K562 (cell line): ENCODE measurements around the gene VWA7. TPM values are rescaled to one million over a fixed set of nuclear protein-coding genes. Genes with fewer than 3 reads are reported as not detected.

Experiments
- ATAC-seq: fragments of 200-7000 bp; cut with Tn5 transposase; 3 replicates; pipeline ENCODE4 v1.9.1; 2020; ENCODE audit warnings: moderate library complexity
- BruUV-seq: library from RNA; stranded (reverse); fragments of 400-500 nt; replicated peaks from 2 replicates; lab custom pipeline; 2021; lab: Mats Ljungman, UMichigan
- CTCF ChIA-PET: fragments of 300-600 bp; formaldehyde crosslinking; extraction: SDS; loops from one replicate; lab custom pipeline; 2021; ENCODE audit warnings: low intra/inter-chr PET ratio; lab: Yijun Ruan, JAX
- POLR2A ChIA-PET: fragments of 300-600, 350-650 bp; sonication (Branson Sonifier 250); formaldehyde crosslinking; extraction: SDS; loops from one replicate; lab custom pipeline; 2021; ENCODE audit warnings: antibody characterized with exemption, inconsistent platforms; lab: Yijun Ruan, JAX
- DNase-seq, 4 experiments: peaks; one replicate each; pipeline versions ENCODE4 v3.0.0 to v3.0.0-alpha.2; 2011 to 2018; ENCODE audit warnings: low spot score in 3 of 4, mixed read lengths in 3 of 4; ENCODE audit errors: extremely low read depth in 1 of 4
- FAIRE-seq: peaks from 2 replicates; lab custom pipeline; 2011; peaks lifted over from hg19 to GRCh38; lab: Jason Lieb, UNC
- H2AFZ ChIP-seq: 2 replicates; pipeline ENCODE4 v1.6.0; 2011; ENCODE audit warnings: low read depth, low read length, control low read depth, inconsistent platforms
- H3K27ac ChIP-seq: fragments of 200-600 bp; 3 replicates; pipeline ENCODE4 v1.8.0; 2011; ENCODE audit warnings: low read depth, mild to moderate bottlenecking, control low read depth, inconsistent platforms, low read length, moderate library complexity, mixed read lengths; ENCODE audit errors: extremely low read depth
- H3K27me3 ChIP-seq, 2 experiments: fragments of 300-600 bp in 1 of 2; 2 replicates in 1 of 2; 3 replicates in 1 of 2; pipeline versions ENCODE4 v1.6.0 to v1.8.0; 2011; ENCODE audit warnings: inconsistent platforms in 2 of 2, low read length in 2 of 2, mild to moderate bottlenecking in 1 of 2, mixed read lengths in 1 of 2, moderate library complexity in 1 of 2; ENCODE audit not compliant: control insufficient read depth in 2 of 2, insufficient read depth in 2 of 2
- H3K36me3 ChIP-seq: fragments of 300-600 bp; 3 replicates; pipeline ENCODE4 v1.8.0; 2011; ENCODE audit warnings: mild to moderate bottlenecking, low read length, inconsistent platforms; ENCODE audit not compliant: control insufficient read depth, insufficient read depth
- H3K4me1 ChIP-seq, 2 experiments: fragments of 200-600 bp in 1 of 2; replicated peaks in 1 of 2; 2 replicates in 1 of 2; 3 replicates in 1 of 2; pipeline versions ENCODE4 v1.5.1 to v1.8.0; 2011; ENCODE audit warnings: inconsistent platforms in 2 of 2, low read length in 2 of 2, mild to moderate bottlenecking in 1 of 2, mixed read lengths in 1 of 2, moderate library complexity in 1 of 2; ENCODE audit not compliant: control insufficient read depth in 2 of 2, insufficient read depth in 2 of 2
- H3K4me2 ChIP-seq: 2 replicates; pipeline ENCODE4 v1.6.1; 2011; ENCODE audit warnings: low read length, control low read depth, inconsistent platforms, mixed read lengths; ENCODE audit not compliant: insufficient read depth
- H3K4me3 ChIP-seq: fragments of 200-600 bp; sonication (generic), shearing (Covaris generic); 2 replicates; pipeline ENCODE4 v1.5.1; 2016; ENCODE audit warnings: control low read depth, inconsistent platforms
- H3K79me2 ChIP-seq: fragments of 200-600 bp; 3 replicates; pipeline ENCODE4 v1.8.0; 2011; ENCODE audit warnings: low read length, inconsistent platforms; ENCODE audit not compliant: control insufficient read depth, insufficient read depth
- H3K9ac ChIP-seq, 2 experiments: 2 replicates each; pipeline versions ENCODE4 v1.6.0 to v1.6.1; 2011; ENCODE audit warnings: low read depth in 2 of 2, low read length in 2 of 2, control low read depth in 1 of 2, inconsistent platforms in 1 of 2, mild to moderate bottlenecking in 1 of 2, mixed read lengths in 1 of 2; ENCODE audit not compliant: insufficient read depth in 1 of 2
- H3K9me1 ChIP-seq: one replicate; pipeline ENCODE4 v1.6.0; 2011; ENCODE audit warnings: inconsistent platforms, mild to moderate bottlenecking, low read length, moderate library complexity; ENCODE audit not compliant: control insufficient read depth, insufficient read depth
- H3K9me3 ChIP-seq: replicated peaks from 2 replicates; pipeline ENCODE4 v1.5.1; 2011; ENCODE audit warnings: low read depth, low read length, inconsistent platforms; ENCODE audit not compliant: control insufficient read depth, insufficient read depth
- H4K20me1 ChIP-seq: replicated peaks from 2 replicates; pipeline ENCODE4 v1.6.1; 2011; ENCODE audit warnings: low read length, inconsistent platforms, mixed read lengths; ENCODE audit not compliant: control insufficient read depth, insufficient read depth
- ARID1B ChIP-seq: fragments of 450-650 bp; IDR thresholded peaks from 2 replicates; pipeline ENCODE4 v1.6.1; 2016; ENCODE audit warnings: antibody characterized with exemption, mild to moderate bottlenecking, inconsistent platforms
- CC2D1A ChIP-seq: fragments of 450-650 bp; IDR thresholded peaks from 2 replicates; pipeline ENCODE4 v1.6.1; 2017; ENCODE audit warnings: mild to moderate bottlenecking
- ESRRB ChIP-seq: fragments of 250-450 bp; sonication (Bioruptor Pico); IDR thresholded peaks from 2 replicates; pipeline ENCODE4 v1.5.0; 2020; ENCODE audit warnings: mild to moderate bottlenecking, moderate library complexity, borderline replicate concordance
- FOXA3 ChIP-seq, 2 experiments: fragments of 450-650 bp in 1 of 2; sonication (generic) in 1 of 2; formaldehyde crosslinking; IDR thresholded peaks in 1 of 2; conservative IDR thresholded peaks in 1 of 2; 2 replicates each; pipeline versions ENCODE4 v1.4.0 to v1.8.0; 2020 to 2022; ENCODE audit warnings: mild to moderate bottlenecking in 2 of 2, missing genetic modification reagents in 1 of 2
- FOXP1 ChIP-seq: sonication (generic); formaldehyde crosslinking; IDR thresholded peaks from 2 replicates; pipeline ENCODE4 v1.8.0; 2022; ENCODE audit warnings: mild to moderate bottlenecking, missing genetic modification reagents
- JUN ChIP-seq, 2 experiments: sonication (generic) in 1 of 2; formaldehyde crosslinking in 1 of 2; IDR thresholded peaks; 2 replicates each; pipeline versions ENCODE4 v1.6.1 to v1.8.0; 2012 to 2022; ENCODE audit warnings: borderline replicate concordance in 2 of 2, mild to moderate bottlenecking in 2 of 2, improper control_type of control experiment in 1 of 2, low read depth in 1 of 2, low read length in 1 of 2, missing genetic modification reagents in 1 of 2
- POLR2A ChIP-seq: fragments of 450-650 bp; conservative IDR thresholded peaks from 2 replicates; pipeline ENCODE4 v1.6.1; 2016
- POLR2B ChIP-seq: fragments of 450-650 bp; IDR thresholded peaks from 2 replicates; pipeline ENCODE4 v1.6.1; 2018; ENCODE audit warnings: low read depth; ENCODE audit not compliant: partially characterized antibody
- POLR2G ChIP-seq: fragments of 200-400 bp; formaldehyde crosslinking; IDR thresholded peaks from 2 replicates; pipeline ENCODE4 v1.6.1; 2017; ENCODE audit warnings: low read depth, mild to moderate bottlenecking, antibody characterized with exemption, low read length, moderate library complexity
- PYGO2 ChIP-seq: fragments of 450-650 bp; IDR thresholded peaks from 2 replicates; pipeline ENCODE4 v1.6.1; 2016; ENCODE audit warnings: mild to moderate bottlenecking, missing genetic modification characterization, moderate library complexity, missing compliant biosample characterization
- SP2 ChIP-seq: IDR thresholded peaks from 2 replicates; pipeline ENCODE4 v1.6.1; 2011; ENCODE audit warnings: mild to moderate bottlenecking, low read depth, low read length, moderate library complexity; ENCODE audit not compliant: poor library complexity, severe bottlenecking; ENCODE audit errors: extremely low read depth
- SUPT5H ChIP-seq: fragments of 450-650 bp; IDR thresholded peaks from 2 replicates; pipeline ENCODE4 v1.6.1; 2016
- TEAD4 ChIP-seq, 2 experiments: sonication (generic) in 1 of 2; formaldehyde crosslinking in 1 of 2; IDR thresholded peaks; 2 replicates each; pipeline versions ENCODE4 v1.6.1 to v1.8.0; 2012 to 2022; ENCODE audit warnings: borderline replicate concordance in 1 of 2, inconsistent platforms in 1 of 2, low read length in 1 of 2, mild to moderate bottlenecking in 1 of 2, missing genetic modification reagents in 1 of 2
- ZNF143 ChIP-seq: sonication (generic); formaldehyde crosslinking; IDR thresholded peaks from 2 replicates; pipeline ENCODE4 v1.9.0; 2022; ENCODE audit warnings: mild to moderate bottlenecking, missing genetic modification reagents
- ZNF609 ChIP-seq: sonication (generic); formaldehyde crosslinking; IDR thresholded peaks from 2 replicates; pipeline ENCODE4 v1.8.1; 2023; ENCODE audit warnings: missing genetic modification reagents, mild to moderate bottlenecking, borderline replicate concordance
- WGBS: fragments of 100-300 bp; shearing (Covaris generic); methylation state at CpG from one replicate; pipeline ENCODE4 v1.1.6; 2016; ENCODE audit warnings: low coverage, mixed read lengths; ENCODE audit not compliant: insufficient coverage; ENCODE audit errors: missing lambda C conversion rate; 5-methylcytosine and 5-hydroxymethylcytosine counted together
- in situ Hi-C: fragments of 300-500 bp; cut with MboI; formaldehyde crosslinking; loops from 4 replicates; pipeline ENCODE4 v1.15.0; 2018; ENCODE audit warnings: inconsistent platforms, mixed read lengths
- intact Hi-C: fragments of 100-400 bp; cut with micrococcal nuclease; formaldehyde crosslinking; loops from 2 replicates; pipeline ENCODE4 v1.14.2; 2022
- polyA plus RNA-seq, 8 experiments: library from polyadenylated mRNA; depleted of rRNA in 4 of 8; stranded (reverse) in 5 of 8; unstranded in 3 of 8; fragments of >200 nt; fragmentation: Nextera tagmentation in 2 of 8; fragmentation: Illumina TruSeq in 1 of 8; extraction: Ambion mirVana in 2 of 8; extraction: Trizol in 1 of 8; gene quantifications; 2 replicates each; pipeline versions ENCODE4 v1.2.1 to v1.2.3, GENCODE V29; 2011 to 2014; ENCODE audit warnings: inconsistent platforms in 1 of 8, missing spikeins in 1 of 8
- total RNA-seq, 7 experiments: library from RNA; depleted of rRNA in 6 of 7; stranded (reverse); fragments of >200 nt in 6 of 7; fragmentation: Illumina TruSeq in 2 of 7; extraction: Trizol in 2 of 7; gene quantifications; 2 replicates each; pipeline versions ENCODE4 v1.2.1 to v1.2.3, GENCODE V29; 2011 to 2021; ENCODE audit warnings: low replicate concordance in 1 of 7

The VWA7 gene
- total and polyA plus RNA-seq, 9 of the 15 experiments (the other 6 are each of a cell fraction or from before 2014, with no cell fraction given): 0.18 to 2.9 (median 0.95) TPM

- TF ChIP-seq ZNF609 (CRISPR knock-in tag): peak; percentile 86
These were observed 42.8 kb downstream of the VWA7 start (continued) for GRCh38 chr6:31734247-31734820.

GRCh38 chr6:31733734-31734133 is 43.4 kb downstream of the VWA7 start:
- FAIRE-seq (no peak), ATAC-seq (no peak), DNase-seq (no peak)
- Histone ChIP-seq H3K9me3 (no peaks in the 10 kb centered on the region), H3K79me2 (peaks cover 76% of the 10 kb centered on the region), H3K4me3 (peak overlapping the region; percentile 77; the same call in 1 of the 2 replicates), H3K9me1 (no peaks in the 10 kb centered on the region), H4K20me1 (peaks cover 24% of the 10 kb centered on the region), H3K4me2 (peak overlapping the region; percentile 100), H3K4me1 (peaks cover 43 to 59% of the 10 kb centered on the region in 2 experiments), H3K27me3 (no peaks in the 10 kb centered on the region), H3K36me3 (peaks cover 56% of the 10 kb centered on the region), H2AFZ (no peak overlapping the region), H3K9ac (peak overlapping the region; percentile 99), H3K27ac (peak overlapping the region; percentile 95)
- intact Hi-C loops: loop anchor here (2.0 to 10.0 kb wide), 3 partner anchors 43 to 241 kb away; partner anchors contain the start of genes DXO and VARS1
- ChIA-PET POLR2A (interaction anchor here (1.1 to 13.1 kb wide), 6 partner anchors 8 to 100 kb away, joined by 3 to 236 read pairs (median 6); partner anchors contain the start of genes C6orf47, CSNK2B, DDAH2 and GPANK1), CTCF (no interaction called here)
- in situ Hi-C loops: no loop called here
- BruUV-seq: no TSS peak
- WGBS: 69% methylated on average over 4 of the region's 4 CpGs
- TF ChIP-seq SUPT5H (peak; percentile 43), SP2 (peak; percentile 1), JUN (IDR thresholded peaks at IDR 0.05; ENCODE audit: borderline replicate concordance, low read depth, low read length) (no peak), JUN (CRISPR knock-in tag; IDR thresholded peaks at IDR 0.05; ENCODE audit: borderline replicate concordance) (no peak), POLR2A (peak; percentile 4), PYGO2 (tag) (peak; percentile 24; the same call in 1 of the 2 replicates), ESRRB (CRISPR knock-in tag) (0 out of 2 replicates have a peak, but pooled peaks have one; percentile 43), POLR2G (peak; percentile 34; the same call in 1 of the 2 replicates), POLR2B (peak; percentile 9), TEAD4 (IDR thresholded peaks at IDR 0.05; ENCODE audit: low read length) (no peak; the same call in 1 of the 2 replicates), TEAD4 (CRISPR knock-in tag; IDR thresholded peaks at IDR 0.05; ENCODE audit: borderline replicate concordance) (0 out of 2 replicates have a peak, but pooled peaks have one; percentile 22), ZNF143 (CRISPR knock-in tag) (peak; percentile 56; the same call in 1 of the 2 replicates), ARID1B (no peak), CC2D1A (no peak), FOXP1 (CRISPR knock-in tag) (0 out of 2 replicates have a peak, but pooled peaks have one; percentile 63), FOXA3 (CRISPR knock-in tag; conservative IDR thresholded peaks at IDR 0.05 in 1 of 2, IDR thresholded peaks at IDR 0.05 in 1 of 2) (peak in 1 of 2 experiments; percentile 31; a peak in 1 of 4 replicates)
